LNCaP clone FGC (cell line): ENCODE results near the gene KDM2B.

Experiments used
- DNase-seq: peaks from one replicate; pipeline ENCODE4 v3.0.0-alpha.2; 2011; ENCODE audit warnings: low read depth
- H3K4me3 ChIP-seq: 2 replicates; pipeline ENCODE4 v1.5.1; 2011; ENCODE audit warnings: mild to moderate bottlenecking, low read depth, low read length, control low read depth
- CTCF ChIP-seq: IDR thresholded peaks from 2 replicates; pipeline ENCODE4 v1.5.1; 2012; ENCODE audit warnings: mild to moderate bottlenecking; ENCODE audit not compliant: control insufficient read depth, insufficient read depth; ENCODE audit errors: extremely low read depth

The KDM2B gene

DNA sequence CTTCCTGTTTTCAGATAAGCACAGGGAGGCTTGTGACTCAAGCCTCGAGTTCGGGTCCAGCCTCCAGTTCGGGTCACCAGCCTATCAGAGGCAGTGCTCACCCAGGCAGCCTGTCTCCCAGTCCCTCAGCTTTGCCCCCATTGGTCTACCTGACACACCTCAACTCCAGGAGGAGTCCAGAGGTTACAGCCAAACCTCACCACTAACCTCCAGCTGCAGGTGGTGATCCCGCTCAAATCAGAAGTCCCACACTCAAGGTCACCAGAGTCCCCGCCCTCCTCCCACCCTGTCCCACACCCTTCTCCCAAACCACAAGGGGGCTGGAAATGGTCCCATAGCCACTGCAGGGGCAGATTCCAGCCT lies 42.1 kb downstream of the KDM2B start:
- no peak for DNase-seq
- no peak overlapping the region for H3K4me3 ChIP-seq

GRCh38 chr12:121537814-121538698 lies 42.8 kb downstream of the KDM2B start:
- no peak for TF ChIP-seq CTCF
- H3K4me3 ChIP-seq: peak overlapping the region; percentile 65
- DNase-seq: no peak

More for the DNA sequence above, 42.1 kb downstream of the KDM2B start:
- TF ChIP-seq CTCF: no peak

GRCh38 chr12:121536899-121537813 lies 43.7 kb downstream of the KDM2B start:
- TF ChIP-seq CTCF: no peak
- peak; percentile 33 for DNase-seq
- peak overlapping the region; percentile 65 for H3K4me3 ChIP-seq

- H3K4me3 ChIP-seq: peak overlapping the region; percentile 65
- DNase-seq: no peak
- TF ChIP-seq CTCF: no peak
Observed at GRCh38 chr12:121536054-121536898, 44.5 kb downstream of the KDM2B start.

- no peak overlapping the region for H3K4me3 ChIP-seq
- TF ChIP-seq CTCF: no peak
- DNase-seq: no peak
Observed at GRCh38 chr12:121535150-121536053, 45.4 kb downstream of the KDM2B start.
